GM12801 (cell line): ENCODE results near the gene CCNJL.

Experiments
- TF ChIP-seq, protein P1 (sequence below): IDR thresholded peaks from one replicate; pipeline ENCODE4 v1.5.1; 2011; ENCODE audit warnings: control low read depth; ENCODE audit not compliant: insufficient read length; ENCODE audit errors: extremely low read depth

Gene CCNJL

GRCh38 chr5:160270704-160271103 is 41.7 kb downstream of the CCNJL start:
- TF ChIP-seq, protein P1, sequence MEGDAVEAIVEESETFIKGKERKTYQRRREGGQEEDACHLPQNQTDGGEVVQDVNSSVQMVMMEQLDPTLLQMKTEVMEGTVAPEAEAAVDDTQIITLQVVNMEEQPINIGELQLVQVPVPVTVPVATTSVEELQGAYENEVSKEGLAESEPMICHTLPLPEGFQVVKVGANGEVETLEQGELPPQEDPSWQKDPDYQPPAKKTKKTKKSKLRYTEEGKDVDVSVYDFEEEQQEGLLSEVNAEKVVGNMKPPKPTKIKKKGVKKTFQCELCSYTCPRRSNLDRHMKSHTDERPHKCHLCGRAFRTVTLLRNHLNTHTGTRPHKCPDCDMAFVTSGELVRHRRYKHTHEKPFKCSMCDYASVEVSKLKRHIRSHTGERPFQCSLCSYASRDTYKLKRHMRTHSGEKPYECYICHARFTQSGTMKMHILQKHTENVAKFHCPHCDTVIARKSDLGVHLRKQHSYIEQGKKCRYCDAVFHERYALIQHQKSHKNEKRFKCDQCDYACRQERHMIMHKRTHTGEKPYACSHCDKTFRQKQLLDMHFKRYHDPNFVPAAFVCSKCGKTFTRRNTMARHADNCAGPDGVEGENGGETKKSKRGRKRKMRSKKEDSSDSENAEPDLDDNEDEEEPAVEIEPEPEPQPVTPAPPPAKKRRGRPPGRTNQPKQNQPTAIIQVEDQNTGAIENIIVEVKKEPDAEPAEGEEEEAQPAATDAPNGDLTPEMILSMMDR, result no peak

DNA sequence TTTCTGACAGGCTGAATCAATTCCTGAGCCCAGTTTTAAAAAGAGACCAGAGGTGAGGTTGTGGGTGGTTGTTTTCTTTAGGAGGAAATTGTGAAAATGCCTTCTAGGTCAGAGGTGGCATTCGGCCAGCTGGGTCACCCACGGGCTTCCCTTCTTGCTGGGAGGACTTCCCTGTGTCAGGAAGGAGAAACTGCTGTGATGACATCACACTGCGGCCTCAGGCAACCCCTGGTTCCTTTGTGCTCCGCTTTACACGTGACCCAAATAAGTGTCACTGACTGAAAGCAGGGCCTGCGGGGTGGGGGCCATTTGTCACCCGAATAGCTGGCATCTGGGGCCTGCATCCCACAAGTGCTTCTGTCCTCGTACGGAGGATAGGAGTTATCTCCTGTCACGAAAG is 43.3 kb downstream of the CCNJL start:
- TF ChIP-seq, protein P1, result no peak

DNA sequence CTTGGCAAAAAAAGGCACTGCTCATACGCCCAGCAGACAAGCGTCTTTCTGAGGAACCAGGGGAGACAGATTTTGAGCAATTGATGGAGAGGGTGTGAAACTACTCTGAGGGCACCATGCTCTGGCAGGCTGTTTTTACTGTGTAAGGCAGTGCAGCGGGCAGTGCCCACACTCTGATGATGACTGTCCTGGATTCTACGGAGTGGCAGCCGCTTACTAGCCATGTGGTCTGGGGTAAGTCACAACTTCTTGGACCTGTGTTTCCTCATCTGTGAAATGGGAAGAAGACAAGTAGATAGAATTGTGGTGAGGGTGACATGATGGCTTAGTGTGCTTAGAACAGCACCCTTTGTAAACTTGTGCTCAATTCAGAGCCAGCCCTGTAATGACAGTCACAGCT is 44.2 kb downstream of the CCNJL start:
- TF ChIP-seq, protein P1, result no peak

- TF ChIP-seq, protein P1, result no peak
Measured at GRCh38 chr5:160266752-160267345, 45.5 kb downstream of the CCNJL start.

DNA sequence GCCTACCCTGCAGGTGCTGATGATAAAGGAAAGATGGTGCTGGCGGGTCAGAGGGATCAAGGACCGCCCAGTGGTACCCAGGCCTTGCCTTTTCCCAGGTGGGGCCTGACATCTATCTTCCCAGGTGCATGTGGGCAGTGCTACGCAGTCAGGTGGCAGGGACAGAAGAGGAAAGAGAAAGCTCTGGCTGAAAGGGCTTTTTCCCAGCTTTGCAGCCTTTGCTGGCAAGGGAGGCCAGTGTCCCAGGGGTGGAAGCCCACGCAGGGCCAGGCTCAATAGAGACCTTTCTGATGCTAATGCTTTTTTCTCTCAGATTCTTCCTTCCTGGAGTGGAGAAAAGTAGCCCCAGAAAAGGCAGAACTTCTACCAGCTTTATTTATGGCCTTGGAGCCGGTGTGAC is 46.3 kb downstream of the CCNJL start:
- TF ChIP-seq, protein P1, result no peak

GRCh38 chr5:160263326-160263855 is 49.0 kb downstream of the CCNJL start:
- TF ChIP-seq, protein P1, result no peak

GRCh38 chr5:160262151-160263074 is 50.0 kb downstream of the CCNJL start:
- TF ChIP-seq, protein P1, result no peak
